Spinal cord (tissue), 10 donors: ENCODE results near the gene USP47. TPM values are rescaled to one million over a fixed set of nuclear protein-coding genes. Genes with fewer than 3 reads are reported as not detected.

ENCODE experiments used
- DNase-seq, 6 donors: peaks; one replicate each; pipeline versions ENCODE4 v3.0.0 to v3.0.0-alpha.2; 2013 to 2015; ENCODE audit warnings: low spot score in 6 of 6, low read depth in 4 of 6
- H3K27ac ChIP-seq: one replicate; pipeline ENCODE4 v1.5.1; 2013; ENCODE audit warnings: low read depth, low read length, control low read depth
- H3K27me3 ChIP-seq: one replicate; pipeline ENCODE4 v1.6.1; 2013; ENCODE audit warnings: low read length; ENCODE audit not compliant: control insufficient read depth, insufficient read depth
- H3K36me3 ChIP-seq: one replicate; pipeline ENCODE4 v1.6.1; 2013; ENCODE audit warnings: low read length; ENCODE audit not compliant: control insufficient read depth, insufficient read depth
- H3K4me1 ChIP-seq: one replicate; pipeline ENCODE4 v1.6.1; 2013; ENCODE audit warnings: low read length; ENCODE audit not compliant: control insufficient read depth, insufficient read depth
- H3K4me3 ChIP-seq: one replicate; pipeline ENCODE4 v1.5.1; 2013; ENCODE audit warnings: low read depth, low read length, control low read depth
- H3K9me3 ChIP-seq: one replicate; pipeline ENCODE4 v1.6.1; 2013; ENCODE audit warnings: low read length; ENCODE audit not compliant: control insufficient read depth, insufficient read depth
- WGBS: methylation state at CpG from one replicate; pipeline ENCODE4 v1.1.5; 2013; ENCODE audit warnings: missing lambda C conversion rate; ENCODE audit not compliant: insufficient coverage; 5-methylcytosine and 5-hydroxymethylcytosine counted together
- polyA plus RNA-seq, 2 donors: library from polyadenylated mRNA; unstranded; fragments of 120-200 nt; gene quantifications; one replicate each; pipeline ENCODE4 v1.2.1, GENCODE V29; 2013; ENCODE audit not compliant: insufficient read length in 2 of 2
- total RNA-seq, 2 donors: library from RNA; depleted of rRNA in 1 of 2; stranded (reverse); fragments of 120-200 nt in 1 of 2; fragments of >200 nt in 1 of 2; gene quantifications; one replicate each; pipeline versions ENCODE4 v1.2.3 to v1.2.4, GENCODE V29; 2013 to 2014
- donor health status: healthy.

USP47 gene
- total and polyA plus RNA-seq, 4 donors, result 74.2 to 119 (median 90.2) TPM

DNA sequence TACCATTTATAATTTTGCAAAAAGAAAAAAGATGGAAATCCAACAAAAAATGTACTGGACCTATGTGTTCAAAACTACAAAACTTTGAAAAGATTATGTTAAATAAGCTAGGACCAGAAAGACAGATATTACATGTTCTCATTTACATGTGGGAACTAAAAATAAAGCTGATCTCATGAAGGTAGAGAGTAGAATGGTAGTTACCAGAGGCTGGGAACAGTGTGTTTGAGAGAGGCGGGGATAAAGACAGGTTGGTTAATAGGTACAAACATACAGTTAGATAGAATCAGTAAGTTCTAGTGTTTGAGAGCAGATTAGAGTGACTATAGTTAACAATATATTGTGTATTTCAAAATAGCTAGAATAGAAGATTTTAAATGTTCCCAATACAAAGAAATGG, 71.6 kb downstream of the USP47 start:
- no peaks in the 10 kb centered on the region for H3K36me3 ChIP-seq
- H3K27ac ChIP-seq, result no peak overlapping the region
- WGBS, result 100% methylated on average over 1 of the region's 1 CpG
- no peak overlapping the region for H3K4me3 ChIP-seq
- no peaks in the 10 kb centered on the region for H3K27me3 ChIP-seq
- no peaks in the 10 kb centered on the region for H3K9me3 ChIP-seq
- H3K4me1 ChIP-seq, result no peaks in the 10 kb centered on the region
- DNase-seq, result no peak

DNA sequence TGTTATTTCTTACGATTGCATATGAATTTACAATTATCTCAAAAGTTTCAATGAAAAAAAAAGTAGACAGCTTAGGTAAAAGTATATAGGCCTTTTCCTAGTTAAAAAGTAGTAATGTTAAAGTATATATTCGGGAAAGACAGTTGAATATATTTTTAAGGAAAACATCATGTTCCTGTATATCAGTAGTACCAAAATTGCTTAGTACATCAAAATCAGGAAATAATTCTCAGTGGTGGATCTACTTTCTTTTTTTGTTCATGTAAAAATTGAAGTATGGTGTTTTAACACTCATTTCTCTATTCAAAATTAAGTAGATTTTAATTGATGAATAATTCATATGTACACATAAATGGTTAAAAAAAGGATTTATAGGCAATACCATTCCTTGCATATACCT, 73.9 kb downstream of the USP47 start:
- Histone ChIP-seq H3K36me3 (no peaks in the 10 kb centered on the region), H3K4me3 (no peak overlapping the region), H3K27ac (no peak overlapping the region), H3K4me1 (no peaks in the 10 kb centered on the region), H3K27me3 (no peaks in the 10 kb centered on the region), H3K9me3 (no peaks in the 10 kb centered on the region)
- no CpG with 5 or more reads among the region's 2 CpGs for WGBS
- DNase-seq, result no peak

DNA sequence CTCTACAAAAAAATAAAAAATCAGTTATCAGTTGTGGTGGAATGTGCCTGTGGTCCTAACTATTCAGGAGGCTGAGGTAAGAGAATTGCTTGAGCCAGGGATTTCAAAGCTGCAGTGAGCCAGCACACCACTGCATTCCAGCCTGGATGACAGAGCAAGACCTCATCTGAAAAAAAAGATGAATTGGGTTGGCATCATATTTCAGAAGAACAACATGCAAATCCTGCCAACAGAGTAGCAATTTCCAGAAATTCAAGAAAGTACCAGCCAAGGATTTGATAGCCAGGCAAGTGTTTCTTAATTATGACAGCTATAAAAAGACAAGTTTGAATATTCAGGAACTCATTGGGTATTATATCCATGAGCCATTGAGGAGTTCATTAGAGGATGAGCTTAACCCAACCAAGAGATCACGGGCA, 75.2 kb downstream of the USP47 start:
- no peaks in the 10 kb centered on the region for H3K4me1 ChIP-seq
- no peak overlapping the region for H3K4me3 ChIP-seq
- H3K27me3 ChIP-seq, result no peaks in the 10 kb centered on the region
- WGBS, result no CpG with 5 or more reads among the region's 1 CpG
- no peaks in the 10 kb centered on the region for H3K36me3 ChIP-seq
- H3K9me3 ChIP-seq, result no peaks in the 10 kb centered on the region
- peak overlapping the region; percentile 10 for H3K27ac ChIP-seq
- no peak for DNase-seq

DNA sequence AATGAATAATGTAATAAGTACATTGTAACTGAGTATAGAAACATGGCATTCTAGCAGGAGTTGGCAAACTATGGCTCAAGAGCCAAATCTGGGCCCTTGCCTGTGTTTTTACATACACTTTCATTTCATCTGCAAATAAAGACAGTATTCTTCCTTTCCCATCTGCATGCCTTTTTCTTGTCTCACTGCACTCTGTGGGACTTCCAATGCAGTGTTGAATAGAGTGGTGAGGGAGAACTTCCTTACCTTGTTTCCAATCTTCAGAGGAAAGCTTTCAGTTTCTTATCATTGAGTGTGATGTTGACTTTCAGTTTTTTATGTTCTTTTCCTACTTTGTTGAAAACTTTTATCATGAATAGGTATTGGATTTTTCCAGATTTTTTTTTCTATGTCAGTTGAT, 82.1 kb downstream of the USP47 start:
- Histone ChIP-seq H3K36me3 (peaks cover 5% of the 10 kb centered on the region), H3K4me1 (no peaks in the 10 kb centered on the region), H3K9me3 (no peaks in the 10 kb centered on the region), H3K27me3 (no peaks in the 10 kb centered on the region), H3K4me3 (no peak overlapping the region), H3K27ac (no peak overlapping the region)
- DNase-seq, result peak in 2 of 6 donors; percentile 4 to 13

DNA sequence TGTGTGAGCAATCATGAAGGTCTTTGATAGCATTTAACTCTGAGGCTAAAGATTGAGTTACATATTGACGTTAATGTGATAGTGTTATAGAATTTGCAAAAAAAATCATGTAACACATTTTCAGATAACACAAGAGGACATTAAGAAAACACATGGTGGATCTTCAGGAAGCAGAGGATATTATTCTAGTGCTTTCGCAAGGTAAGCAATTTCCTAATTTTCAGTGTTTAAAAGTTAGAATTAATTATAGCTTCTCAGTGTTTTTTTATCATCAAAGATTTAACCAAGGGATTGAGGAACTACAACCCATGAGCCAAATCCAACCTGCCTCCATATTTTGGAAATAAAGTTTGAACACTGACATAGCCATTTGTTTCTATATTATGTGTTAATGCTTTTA, 88.1 kb downstream of the USP47 start:
- Histone ChIP-seq H3K9me3 (no peaks in the 10 kb centered on the region), H3K4me3 (no peak overlapping the region), H3K27me3 (no peaks in the 10 kb centered on the region), H3K27ac (no peak overlapping the region), H3K36me3 (peaks cover 4% of the 10 kb centered on the region), H3K4me1 (no peaks in the 10 kb centered on the region)
- no CpG with 5 or more reads among the region's 2 CpGs for WGBS
- no peak for DNase-seq

DNA sequence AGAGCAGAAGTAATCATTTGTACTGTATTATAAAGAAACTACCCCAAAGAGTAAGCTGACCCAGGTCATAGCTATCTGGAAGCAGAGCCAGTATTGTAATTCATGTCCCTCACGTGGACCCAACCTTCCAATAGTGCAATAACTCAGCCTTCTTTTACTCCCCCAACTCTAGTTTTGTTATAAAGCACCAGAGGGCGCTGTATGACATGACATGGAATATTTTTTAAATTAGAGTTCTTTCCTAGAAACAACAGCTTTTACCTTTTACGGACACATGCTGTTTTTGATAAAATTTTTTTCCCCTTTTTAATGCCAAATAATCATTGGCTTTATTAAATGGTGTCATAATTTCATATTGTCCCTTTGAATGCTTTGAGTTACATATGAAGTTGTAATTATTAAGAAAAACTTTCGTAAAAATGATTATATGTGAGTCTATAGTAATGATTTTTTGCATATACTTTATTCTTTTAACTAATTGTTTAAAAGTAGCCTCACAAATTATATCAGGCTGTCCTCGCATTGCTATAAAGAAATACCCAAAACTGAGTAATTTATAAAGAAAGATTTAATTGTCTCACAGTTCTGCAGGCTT, 89.8 kb downstream of the USP47 start:
- Histone ChIP-seq H3K27me3 (no peaks in the 10 kb centered on the region), H3K4me1 (no peaks in the 10 kb centered on the region), H3K27ac (no peak overlapping the region), H3K9me3 (no peaks in the 10 kb centered on the region), H3K4me3 (no peak overlapping the region), H3K36me3 (no peaks in the 10 kb centered on the region)
- no CpG with 5 or more reads among the region's 5 CpGs for WGBS
- peak; percentile 8 to 75 (median 24) for DNase-seq

DNA sequence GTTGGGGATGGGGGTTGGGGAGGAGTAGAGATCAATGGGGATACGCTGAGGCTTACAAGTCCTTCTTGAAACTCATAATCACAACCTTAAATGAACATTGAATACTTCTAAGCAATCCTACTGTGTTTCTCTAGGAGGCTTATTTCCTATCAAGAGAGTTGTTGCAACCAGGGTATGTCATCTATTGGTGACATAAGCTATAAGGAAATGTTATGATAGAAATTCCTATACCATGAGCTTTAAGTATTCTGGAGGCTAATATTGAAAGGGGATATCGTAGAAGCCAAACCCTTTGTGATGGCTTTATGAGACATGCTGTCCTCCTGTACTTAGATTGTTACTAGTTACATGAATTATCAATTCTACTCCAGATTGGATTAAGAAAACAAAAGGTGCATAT, 93.8 kb downstream of the USP47 start:
- no peak for DNase-seq
- Histone ChIP-seq H3K4me1 (no peaks in the 10 kb centered on the region), H3K9me3 (no peaks in the 10 kb centered on the region), H3K27me3 (no peaks in the 10 kb centered on the region), H3K36me3 (no peaks in the 10 kb centered on the region), H3K4me3 (no peak overlapping the region), H3K27ac (no peak overlapping the region)
- WGBS, result no CpG with 5 or more reads among the region's 2 CpGs

DNA sequence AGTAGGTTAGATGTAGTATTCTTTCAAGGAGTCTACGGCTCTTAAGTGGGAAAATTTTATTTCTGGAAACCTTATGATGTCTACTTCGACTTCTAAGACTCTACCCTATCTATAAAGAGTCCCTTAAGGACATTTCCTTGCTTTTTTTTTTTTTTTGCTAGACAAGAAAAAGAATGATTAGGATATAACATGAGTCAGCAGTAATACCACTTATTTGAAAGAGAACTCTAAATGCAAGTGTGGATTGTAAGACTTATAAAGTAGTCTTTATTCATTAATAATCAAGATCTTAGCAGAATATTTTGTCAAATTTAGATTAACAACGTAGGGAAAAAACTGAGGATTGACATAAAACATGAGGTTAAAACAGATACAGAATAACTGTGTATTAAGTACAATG, 95.7 kb downstream of the USP47 start:
- Histone ChIP-seq H3K36me3 (no peaks in the 10 kb centered on the region), H3K27me3 (no peaks in the 10 kb centered on the region), H3K9me3 (no peaks in the 10 kb centered on the region), H3K4me1 (no peaks in the 10 kb centered on the region), H3K4me3 (no peak overlapping the region), H3K27ac (no peak overlapping the region)
- no CpG with 5 or more reads among the region's 3 CpGs for WGBS
- DNase-seq, result no peak

DNA sequence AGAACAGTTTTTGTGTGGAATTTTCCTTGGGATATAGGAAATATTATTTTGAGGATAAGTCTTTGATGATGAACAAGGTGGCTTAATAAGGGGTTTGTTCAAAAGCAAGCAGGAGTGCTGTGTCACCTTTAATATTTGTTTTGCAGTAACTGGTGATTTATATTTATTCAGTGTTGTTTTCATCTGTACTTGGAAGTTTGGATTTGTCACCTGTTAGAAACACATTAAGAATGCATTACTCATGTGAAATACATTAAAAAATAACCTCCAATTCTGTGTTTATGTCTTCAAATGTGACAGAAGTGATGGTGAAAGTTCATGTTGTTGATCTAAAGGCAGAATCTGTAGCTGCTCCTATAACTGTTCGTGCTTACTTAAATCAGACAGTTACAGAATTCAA, 96.2 kb downstream of the USP47 start:
- Histone ChIP-seq H3K36me3 (no peaks in the 10 kb centered on the region), H3K27ac (no peak overlapping the region), H3K27me3 (no peaks in the 10 kb centered on the region), H3K4me1 (no peaks in the 10 kb centered on the region), H3K4me3 (no peak overlapping the region), H3K9me3 (no peaks in the 10 kb centered on the region)
- no CpG with 5 or more reads among the region's 1 CpG for WGBS
- no peak for DNase-seq

DNA sequence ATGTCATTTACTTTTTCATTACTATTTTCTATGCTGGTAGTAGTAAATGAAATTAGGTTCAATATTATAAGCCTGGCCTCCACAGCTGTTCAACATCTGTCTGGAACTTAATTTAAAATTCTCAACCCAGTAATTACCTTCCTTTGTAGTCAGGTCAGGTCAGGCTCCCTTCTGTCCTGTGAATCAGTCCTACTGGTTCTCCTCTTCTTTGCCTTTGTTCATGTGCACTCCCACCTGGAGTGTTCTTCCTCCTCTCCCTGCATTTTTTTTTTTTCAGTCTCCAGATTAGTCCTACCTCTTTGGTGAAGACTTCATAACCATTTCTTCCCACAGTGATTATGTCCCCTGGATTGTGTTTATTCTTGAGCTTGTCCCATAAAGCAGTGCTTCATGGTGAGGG, 98.8 kb downstream of the USP47 start:
- Histone ChIP-seq H3K36me3 (no peaks in the 10 kb centered on the region), H3K9me3 (no peaks in the 10 kb centered on the region), H3K27ac (no peak overlapping the region), H3K27me3 (no peaks in the 10 kb centered on the region), H3K4me3 (no peak overlapping the region), H3K4me1 (no peaks in the 10 kb centered on the region)
- peak in 1 of 6 donors; percentile 14 for DNase-seq
